ENCODE results near the gene SORBS2. TPM values are rescaled to one million over a fixed set of nuclear protein-coding genes. Genes with fewer than 3 reads are reported as not detected.

SORBS2 gene
- total RNA-seq, 2 donors from 2014 or later: 210 to 218 TPM

GRCh38 chr4:185623444-185624258 lies 188.3 kb downstream of the SORBS2 start:
- ATAC-seq (no peak), DNase-seq (no peak)
- TF ChIP-seq CTCF (IDR thresholded peaks at IDR 0.05): no peak
- no peak overlapping the region for H3K4me3 ChIP-seq
- 94% methylated on average over 44 to 46 of the region's 46 CpGs for WGBS, 2 donors
- no peak overlapping the region for H3K27ac ChIP-seq
- H3K9me3 ChIP-seq: no peaks in the 10 kb centered on the region
- H3K36me3 ChIP-seq (replicated peaks in 1 of 2; ENCODE audit: insufficient read depth in 1 of 2, low read depth in 2 of 2): peaks cover 0 to 33% of the 10 kb centered on the region in 2 donors
- H3K27me3 ChIP-seq: no peaks in the 10 kb centered on the region
- intact Hi-C loops (cut with DNase I): no loop called here
- H3K4me1 ChIP-seq: peaks cover 3% of the 10 kb centered on the region

GRCh38 chr4:185608185-185608584 lies 203.8 kb downstream of the SORBS2 start:
- no peaks in the 10 kb centered on the region for H3K9me3 ChIP-seq
- H3K4me1 ChIP-seq: peaks cover 6% of the 10 kb centered on the region
- WGBS, 2 donors: 26 to 36% methylated on average over 4 of the region's 4 CpGs
- TF ChIP-seq CTCF (IDR thresholded peaks at IDR 0.05): no peak
- no peak for TF ChIP-seq POLR2A (IDR thresholded peaks at IDR 0.05)
- intact Hi-C loops (cut with DNase I): no loop called here
- DNase-seq: no peak
- no peak overlapping the region for H3K4me3 ChIP-seq
- no peaks in the 10 kb centered on the region for H3K27me3 ChIP-seq
- H3K27ac ChIP-seq: peak overlapping the region in 1 of 4 donors; percentile 4
- peaks cover 6 to 26% of the 10 kb centered on the region in 2 donors for H3K36me3 ChIP-seq (replicated peaks in 1 of 2; ENCODE audit: insufficient read depth in 1 of 2, low read depth in 2 of 2)
- ATAC-seq: no peak

GRCh38 chr4:185602397-185602796 lies 209.6 kb downstream of the SORBS2 start:
- H3K36me3 ChIP-seq (replicated peaks in 1 of 2; ENCODE audit: insufficient read depth in 1 of 2, low read depth in 2 of 2): peaks cover 6 to 18% of the 10 kb centered on the region in 2 donors
- intact Hi-C loops (cut with DNase I): no loop called here
- 81 to 83% methylated on average over 3 of the region's 3 CpGs for WGBS, 2 donors
- no peaks in the 10 kb centered on the region for H3K4me1 ChIP-seq
- ATAC-seq (no peak), DNase-seq (no peak)
- H3K9me3 ChIP-seq: no peaks in the 10 kb centered on the region
- no peaks in the 10 kb centered on the region for H3K27me3 ChIP-seq
- H3K27ac ChIP-seq: no peak overlapping the region
- TF ChIP-seq CTCF (IDR thresholded peaks at IDR 0.05) (no peak), POLR2A (IDR thresholded peaks at IDR 0.05) (no peak)
- no peak overlapping the region for H3K4me3 ChIP-seq

- Histone ChIP-seq H3K27me3 (no peaks in the 10 kb centered on the region), H3K27ac (no peak overlapping the region), H3K36me3 (replicated peaks in 1 of 2; ENCODE audit: insufficient read depth in 1 of 2, low read depth in 2 of 2) (peaks cover 3 to 8% of the 10 kb centered on the region in 2 donors), H3K4me3 (no peak overlapping the region), H3K9me3 (no peaks in the 10 kb centered on the region), H3K4me1 (no peaks in the 10 kb centered on the region)
- DNase-seq (no peak), ATAC-seq (no peak)
- TF ChIP-seq CTCF (IDR thresholded peaks at IDR 0.05): no peak
- TF ChIP-seq POLR2A (IDR thresholded peaks at IDR 0.05): no peak
- 80 to 89% methylated on average over 9 of the region's 9 CpGs for WGBS, 2 donors
- intact Hi-C loops (cut with DNase I): no loop called here
Observed at GRCh38 chr4:185600801-185601434, 211.1 kb downstream of the SORBS2 start.
